ENCODE results near the gene TENM3. TPM values are rescaled to one million over a fixed set of nuclear protein-coding genes. Genes with fewer than 3 reads are reported as not detected.

Gene TENM3
- total and polyA plus RNA-seq, 2 of the 8 experiments (the other 6 are each of a cell fraction or from before 2014, with no cell fraction given) = 36.9 to 69.3 TPM

GRCh38 chr4:182532441-182532840 is 289.2 kb downstream of the TENM3 start (continued):
- no peak for TF ChIP-seq USF2 (IDR thresholded peaks at IDR 0.05; ENCODE audit: low read length)
